ENCODE measurements around the gene PKP2.

Gene PKP2

GRCh38 chr12:32743264-32743663 is 153.3 kb downstream of the PKP2 start:
- H3K4me1 Mint-ChIP-seq (ENCODE audit: low read depth): peaks cover 4% of the 10 kb centered on the region
- H3K9me3 Mint-ChIP-seq: no peaks in the 10 kb centered on the region
- no peak overlapping the region for H3K4me3 Mint-ChIP-seq
- H3K36me3 Mint-ChIP-seq (ENCODE audit: low read depth): peaks cover 77% of the 10 kb centered on the region
- H3K27me3 Mint-ChIP-seq: no peaks in the 10 kb centered on the region
- no peak overlapping the region for H3K27ac Mint-ChIP-seq

- Mint-ChIP-seq H3K4me3 (no peak overlapping the region), H3K36me3 (ENCODE audit: low read depth) (peaks cover 77% of the 10 kb centered on the region), H3K27ac (peak overlapping the region; percentile 40)
Measured at GRCh38 chr12:32742133-32742532, 154.4 kb downstream of the PKP2 start.

More at GRCh38 chr12:32742133-32742532, 154.4 kb downstream of the PKP2 start:
- H3K4me1 Mint-ChIP-seq (ENCODE audit: low read depth): peaks cover 4% of the 10 kb centered on the region
- no peaks in the 10 kb centered on the region for H3K27me3 Mint-ChIP-seq
- no peaks in the 10 kb centered on the region for H3K9me3 Mint-ChIP-seq
